Activated CD8-positive, alpha-beta memory T cell treated with anti-CD3 and anti-CD28 coated beads for 24 hours (primary cell): ENCODE measurements around the gene MED13L.
"Not testable (repeated sequence)": the region's sequence is repeated elsewhere in the genome, so short reads cannot be mapped to it uniquely, and the experiment has no call there.

Experiments used
- DNase-seq: peaks from one replicate; pipeline ENCODE4 v3.0.0-alpha.2; 2020

MED13L gene

GRCh38 chr12:115993737-115994136 is 283.8 kb downstream of the MED13L start:
- no peak for DNase-seq

- no peak for DNase-seq
These were observed 287.3 kb downstream of the MED13L start for GRCh38 chr12:115990241-115990640.

DNA sequence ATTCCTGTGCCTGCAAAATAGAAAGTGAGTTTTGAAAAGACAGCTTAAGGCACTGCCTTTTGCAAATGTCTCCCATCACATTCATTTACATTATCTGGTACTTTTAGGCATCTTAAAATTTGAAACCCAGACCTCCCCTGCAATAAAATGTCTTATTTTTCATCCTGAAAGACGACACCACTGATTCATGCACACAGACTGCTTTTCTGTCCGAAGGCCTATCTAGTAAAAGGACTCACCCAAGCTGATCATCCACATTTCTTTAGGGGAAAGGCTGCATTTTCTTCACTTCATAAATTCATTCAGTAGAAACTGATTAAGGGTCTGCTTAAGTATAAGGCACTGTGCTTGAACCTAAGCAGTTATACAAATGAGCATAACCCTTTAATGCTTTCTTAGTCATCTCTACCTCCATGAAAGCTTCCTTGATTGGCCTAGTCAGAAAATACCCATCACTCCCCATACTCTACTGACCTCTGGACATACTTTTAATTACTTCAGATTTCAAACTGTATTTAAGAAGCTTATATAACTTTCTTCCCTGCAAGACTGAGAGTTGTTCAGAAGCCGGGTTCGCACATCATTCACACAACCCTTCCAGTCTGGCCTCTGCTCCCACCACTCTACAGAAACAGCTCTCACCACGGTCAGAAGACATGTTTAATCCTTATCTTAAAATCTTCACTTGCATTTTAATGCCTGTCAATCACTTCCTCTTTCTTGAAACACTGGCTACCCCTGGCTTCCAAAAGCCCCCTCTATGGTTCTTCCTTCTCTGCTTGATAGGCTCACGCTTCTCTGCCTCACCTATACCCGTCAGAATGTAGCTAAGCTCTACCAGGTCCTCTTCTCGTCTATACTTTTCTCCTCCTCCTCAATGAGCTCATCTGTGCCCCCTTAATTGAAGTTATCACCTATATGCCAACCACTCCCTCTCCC is 288.6 kb downstream of the MED13L start:
- DNase-seq = no peak

DNA sequence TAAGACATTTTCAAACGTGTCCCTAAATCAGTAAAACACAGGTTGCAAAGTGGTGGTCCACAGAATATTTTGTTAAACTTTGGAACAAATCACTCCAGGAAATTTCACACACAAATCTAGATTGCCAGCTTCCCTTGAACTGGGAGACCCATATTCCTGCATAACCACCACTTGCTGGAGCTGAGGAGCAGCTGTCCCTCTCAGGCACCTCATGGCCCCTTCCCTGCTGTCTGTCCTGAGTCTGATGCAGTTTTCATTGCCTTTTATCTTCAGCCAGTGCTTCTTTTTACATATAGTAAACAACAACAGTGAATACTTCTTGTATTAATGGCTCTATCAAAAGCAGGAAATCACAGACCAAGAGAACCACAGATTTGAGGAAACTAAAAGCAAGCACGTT is 289.3 kb downstream of the MED13L start:
- DNase-seq = no peak

GRCh38 chr12:115984616-115985015 is 292.9 kb downstream of the MED13L start:
- DNase-seq = no peak

- DNase-seq = no peak
These were observed 294.2 kb downstream of the MED13L start for GRCh38 chr12:115983226-115983798.

DNA sequence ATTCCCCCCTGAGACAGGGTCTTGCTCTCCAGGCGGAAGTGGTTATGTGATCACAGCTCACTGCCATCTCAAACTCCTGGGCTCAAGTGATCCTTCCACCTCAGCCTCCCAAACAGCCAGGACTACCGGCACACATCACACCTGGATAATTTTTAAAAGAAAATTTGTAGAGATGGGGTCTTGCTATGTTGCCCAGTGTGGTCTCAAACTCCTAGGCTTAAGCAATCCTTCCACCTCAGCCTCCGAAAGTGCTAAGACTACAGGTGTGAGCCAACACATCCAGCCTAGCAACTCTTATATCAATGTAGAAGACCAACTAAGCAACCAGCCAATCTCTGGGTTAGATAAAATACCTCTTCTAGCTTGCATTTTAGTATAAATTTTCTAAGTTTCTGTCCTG is 297.2 kb downstream of the MED13L start:
- DNase-seq = no peak

DNA sequence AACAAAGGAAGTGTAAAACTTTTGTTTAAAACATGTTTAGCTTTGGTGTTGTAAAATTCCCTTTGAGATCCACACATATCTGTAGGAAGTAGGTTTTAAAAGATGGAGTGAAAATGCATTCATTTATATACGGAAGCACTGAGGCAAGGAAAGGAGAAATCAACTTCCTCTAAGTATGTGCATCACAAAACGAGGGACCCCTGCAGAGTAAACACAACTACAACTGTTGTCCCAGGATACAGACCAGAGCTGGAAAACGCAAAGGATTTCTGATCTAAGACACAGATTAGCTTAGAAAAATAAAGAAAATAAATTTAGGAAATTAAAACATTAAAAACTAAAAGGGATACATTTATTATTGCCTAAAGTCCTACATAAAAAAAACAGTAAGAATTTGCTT is 297.6 kb downstream of the MED13L start:
- DNase-seq = no peak

DNA sequence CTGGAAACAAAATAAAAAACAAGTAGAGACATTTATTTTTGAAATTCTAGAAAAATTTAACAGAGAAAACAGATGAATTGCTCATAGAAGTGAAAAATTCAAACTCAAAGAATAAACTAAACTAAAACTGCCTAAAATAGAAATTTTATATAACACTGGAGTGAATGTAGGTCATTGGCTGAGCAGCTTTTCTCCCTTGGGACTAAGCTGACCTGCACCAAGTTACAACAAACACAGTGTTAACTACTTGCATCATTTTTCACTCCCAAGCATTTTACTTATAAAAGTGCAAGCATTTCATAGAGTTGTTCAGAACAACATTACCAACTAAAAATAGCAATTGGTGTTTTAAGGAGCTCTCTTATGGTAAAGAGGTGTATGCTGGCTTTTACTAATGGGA is 298.1 kb downstream of the MED13L start:
- DNase-seq = no peak

DNA sequence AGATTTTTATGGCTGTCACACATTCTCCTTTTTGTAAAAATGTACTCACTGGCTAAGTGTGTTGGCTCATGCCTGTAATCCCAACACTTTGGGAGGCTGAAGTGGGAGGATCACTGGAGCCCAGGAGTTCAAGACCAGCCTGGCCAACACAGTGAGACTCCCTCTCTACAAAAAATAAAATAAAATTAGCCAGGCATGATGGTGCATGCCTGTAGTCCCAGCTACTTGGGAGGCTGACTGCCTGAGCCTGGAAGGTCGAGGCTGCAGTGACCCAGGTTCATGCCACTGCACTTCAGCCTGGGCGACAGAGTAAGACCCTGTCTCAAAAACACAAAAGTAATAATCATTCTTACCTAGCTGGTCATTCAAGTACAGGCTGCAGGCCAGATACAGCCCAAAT is 300.7 kb downstream of the MED13L start:
- DNase-seq = not testable (repeated sequence)

- no peak for DNase-seq
These were observed 302.1 kb downstream of the MED13L start for GRCh38 chr12:115975411-115975810.

- no peak for DNase-seq
These were observed 303.3 kb downstream of the MED13L start for GRCh38 chr12:115973968-115974724.

DNA sequence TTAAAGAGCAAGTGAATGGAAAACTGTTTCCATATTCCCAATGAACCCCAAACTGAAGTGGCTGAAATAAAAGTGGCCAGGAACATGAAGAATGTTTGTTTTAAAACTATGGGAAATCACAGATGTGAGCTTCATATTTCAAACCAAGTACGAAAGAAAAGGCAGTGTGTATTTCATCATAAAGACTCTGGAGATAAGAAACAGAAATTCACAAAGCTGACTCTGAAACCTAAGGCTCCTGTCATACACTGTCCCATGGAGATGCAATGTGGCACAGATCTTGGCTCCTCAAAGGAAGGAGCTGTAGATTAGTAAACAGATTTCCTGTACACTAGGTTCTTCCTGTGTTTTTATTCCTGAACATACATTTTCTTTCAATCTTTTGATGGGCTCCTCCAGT is 304.4 kb downstream of the MED13L start:
- DNase-seq = no peak

- no peak for DNase-seq
These were observed 305.3 kb downstream of the MED13L start for GRCh38 chr12:115972241-115972640.

DNA sequence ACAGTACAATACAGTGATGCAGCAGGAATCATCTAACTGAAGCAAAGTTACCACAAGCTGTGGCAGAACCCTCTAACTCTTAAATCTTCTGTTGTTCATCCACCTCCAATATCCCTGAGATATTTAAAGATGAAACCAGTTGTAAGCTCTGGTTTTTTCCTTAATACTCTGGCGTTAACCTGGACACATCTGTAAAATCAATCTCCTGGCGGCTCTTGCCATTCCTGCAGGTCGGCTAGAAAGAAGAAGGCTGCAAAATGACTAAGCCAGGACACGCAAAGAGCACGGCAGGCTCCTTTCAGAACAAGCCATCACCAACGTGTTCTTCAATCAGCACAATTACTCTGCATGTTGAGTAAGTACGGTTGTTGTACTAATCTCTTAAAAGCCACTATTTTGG is 309.3 kb downstream of the MED13L start:
- DNase-seq = no peak

DNA sequence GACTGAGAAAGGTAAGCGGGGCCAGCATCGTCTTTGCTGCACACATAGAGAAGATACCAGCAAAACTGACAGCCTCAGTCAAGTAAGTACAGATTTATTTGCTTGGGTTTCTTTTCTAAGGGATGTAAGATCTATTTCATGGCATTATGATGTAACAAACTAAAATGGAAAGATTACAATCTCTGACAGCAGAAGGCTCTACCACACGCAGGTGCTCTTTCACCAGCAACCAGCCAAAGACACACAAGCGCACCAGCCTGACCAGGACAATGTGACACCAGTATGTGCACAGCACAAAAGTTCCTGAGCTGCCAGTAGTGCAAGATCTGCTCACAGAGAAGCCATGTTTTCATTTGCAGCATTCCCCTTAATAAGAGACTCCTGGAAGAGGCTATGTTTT is 311.1 kb downstream of the MED13L start:
- no peak for DNase-seq

DNA sequence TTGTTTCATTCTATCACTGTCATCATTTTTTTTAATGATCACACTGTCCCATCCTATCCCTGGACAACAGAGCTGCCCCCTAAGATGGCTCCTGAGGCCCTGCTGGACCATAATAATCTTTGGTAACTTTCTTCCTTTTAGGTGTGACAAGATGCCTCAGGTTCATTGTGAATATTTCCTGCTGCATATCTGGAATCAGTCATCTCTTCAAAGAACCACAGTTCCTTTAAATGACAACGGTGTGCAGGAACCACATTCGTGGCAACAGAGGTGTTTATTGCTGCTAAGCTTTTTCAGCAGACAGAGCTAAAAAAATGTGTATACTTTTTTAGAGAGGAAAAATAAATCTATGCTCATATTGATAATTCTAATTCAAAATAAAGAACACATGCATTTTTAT is 312.9 kb downstream of the MED13L start:
- DNase-seq = no peak

GRCh38 chr12:115964214-115964613 is 313.3 kb downstream of the MED13L start:
- DNase-seq = no peak

DNA sequence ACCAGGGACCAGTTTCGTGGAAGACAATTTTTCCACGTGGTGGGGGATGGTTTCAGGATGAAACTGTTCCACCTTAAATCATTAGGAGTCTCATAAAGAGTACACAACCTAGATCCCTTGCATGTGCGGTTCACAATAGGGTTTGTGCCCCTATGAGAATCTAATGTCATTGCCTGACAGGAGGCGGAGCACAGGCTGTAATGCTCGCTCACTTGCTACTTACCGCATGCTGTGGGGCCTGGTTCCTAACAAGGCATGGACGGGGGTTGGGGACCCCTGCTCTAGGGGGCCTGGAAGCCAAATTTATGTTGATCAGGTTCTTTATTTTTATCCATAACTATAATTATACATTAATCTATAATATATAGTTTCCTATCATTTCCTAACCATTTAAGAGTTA is 315.3 kb downstream of the MED13L start:
- no peak for DNase-seq

DNA sequence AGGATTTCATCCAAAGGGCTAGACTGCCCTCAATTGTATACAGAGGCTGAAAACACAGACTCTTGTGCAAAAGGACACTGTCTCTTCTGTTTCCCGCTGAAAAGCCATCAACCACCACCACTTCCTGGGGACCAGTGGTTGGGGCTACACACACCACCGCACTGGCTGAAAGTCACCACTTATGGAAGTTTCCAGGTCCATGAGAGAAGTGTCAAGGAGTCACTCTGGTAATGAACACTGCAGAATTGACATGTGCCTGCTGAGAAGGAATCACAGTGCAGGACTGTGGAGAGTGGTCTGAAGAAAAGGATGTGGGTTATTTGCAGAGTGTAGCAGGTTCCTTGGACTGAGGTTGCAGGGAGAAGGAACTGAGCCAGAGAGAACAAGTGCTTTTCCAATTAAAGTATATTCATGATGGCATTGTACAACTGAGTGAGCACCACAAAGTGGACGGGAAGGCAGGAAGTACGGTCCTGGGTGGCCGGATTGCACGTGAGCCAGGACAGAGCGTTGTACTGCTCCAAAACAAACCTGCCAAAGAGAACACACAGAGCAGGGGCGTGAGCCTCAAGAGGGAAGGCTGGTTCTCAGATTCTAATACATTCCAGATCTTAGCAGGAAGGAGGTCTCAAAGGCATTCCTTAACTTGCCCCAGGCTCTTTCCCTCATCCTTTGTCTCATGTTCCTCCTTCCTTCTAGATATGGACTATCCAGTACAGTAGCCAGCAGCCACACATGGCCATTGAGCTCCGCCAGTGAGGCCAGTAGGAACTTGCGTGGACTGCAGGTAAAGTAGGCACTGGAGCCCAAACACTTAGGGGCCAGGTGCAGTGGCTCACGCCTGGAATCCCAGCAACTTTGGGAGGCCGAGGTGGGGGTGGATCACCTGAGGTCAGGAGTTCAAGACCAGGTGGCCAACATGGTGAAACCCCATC is 316.4 kb downstream of the MED13L start:
- DNase-seq = no peak

- DNase-seq = no peak
These were observed 319.7 kb downstream of the MED13L start for GRCh38 chr12:115957686-115958290.

GRCh38 chr12:115956659-115957058 is 320.8 kb downstream of the MED13L start:
- DNase-seq = no peak
